B cell (primary cell): ENCODE data around the gene AMDHD2.

ENCODE experiments used
- CTCF ChIP-seq: fragments of 200-600 bp; IDR thresholded peaks from one replicate; pipeline ENCODE4 v1.8.0; 2022; ENCODE audit warnings: antibody characterized with exemption, mild to moderate bottlenecking
- EZH2 ChIP-seq: IDR thresholded peaks from 2 replicates; pipeline ENCODE4 v1.6.1; 2012; ENCODE audit warnings: borderline replicate concordance, low read depth, mild to moderate bottlenecking, moderate library complexity, low read length; ENCODE audit not compliant: insufficient read depth, poor library complexity, severe bottlenecking

GRCh38 chr16:2527071-2527783, 7.1 kb downstream of the AMDHD2 start:
- no peak for TF ChIP-seq CTCF
- TF ChIP-seq EZH2: no peak
